WERI-Rb-1 (cell line): Measurements from ENCODE around the gene PGAP2.

Source experiments
- DNase-seq: peaks from one replicate; pipeline ENCODE4 v3.0.0-alpha.2; 2020
- H3K27ac ChIP-seq: fragments of 250-450 bp; sonication (Bioruptor Pico); 2 replicates; pipeline ENCODE4 v1.5.1; 2020; ENCODE audit warnings: mild to moderate bottlenecking, moderate library complexity
- H3K27me3 ChIP-seq: fragments of 250-450 bp; sonication (Bioruptor Pico); 2 replicates; pipeline ENCODE4 v1.5.1; 2021; ENCODE audit warnings: mild to moderate bottlenecking, low read depth, moderate library complexity; ENCODE audit not compliant: insufficient read depth, severe bottlenecking
- H3K36me3 ChIP-seq: fragments of 250-450 bp; sonication (Bioruptor Pico); 2 replicates; pipeline ENCODE4 v1.5.1; 2020; ENCODE audit warnings: mild to moderate bottlenecking, moderate library complexity
- H3K4me3 ChIP-seq: 2 replicates; pipeline ENCODE4 v1.5.1; 2011; ENCODE audit warnings: low read depth, mild to moderate bottlenecking, control low read depth, low read length
- H3K9me3 ChIP-seq: fragments of 250-450 bp; sonication (Bioruptor Pico); 2 replicates; pipeline ENCODE4 v1.5.1; 2021; ENCODE audit warnings: mild to moderate bottlenecking, moderate library complexity; ENCODE audit not compliant: severe bottlenecking
- CTCF ChIP-seq: IDR thresholded peaks from 2 replicates; pipeline ENCODE4 v1.5.1; 2011; ENCODE audit warnings: low read depth, mild to moderate bottlenecking, control low read depth, inconsistent platforms, low read length

PGAP2 gene

GRCh38 chr11:3865388-3866193 lies 57.2 kb downstream of the PGAP2 start:
- no peaks in the 10 kb centered on the region for H3K9me3 ChIP-seq
- no peak overlapping the region for H3K4me3 ChIP-seq
- H3K27me3 ChIP-seq = no peaks in the 10 kb centered on the region
- TF ChIP-seq CTCF = no peak
- DNase-seq = no peak
- H3K36me3 ChIP-seq = no peaks in the 10 kb centered on the region
- no peak overlapping the region for H3K27ac ChIP-seq

DNA sequence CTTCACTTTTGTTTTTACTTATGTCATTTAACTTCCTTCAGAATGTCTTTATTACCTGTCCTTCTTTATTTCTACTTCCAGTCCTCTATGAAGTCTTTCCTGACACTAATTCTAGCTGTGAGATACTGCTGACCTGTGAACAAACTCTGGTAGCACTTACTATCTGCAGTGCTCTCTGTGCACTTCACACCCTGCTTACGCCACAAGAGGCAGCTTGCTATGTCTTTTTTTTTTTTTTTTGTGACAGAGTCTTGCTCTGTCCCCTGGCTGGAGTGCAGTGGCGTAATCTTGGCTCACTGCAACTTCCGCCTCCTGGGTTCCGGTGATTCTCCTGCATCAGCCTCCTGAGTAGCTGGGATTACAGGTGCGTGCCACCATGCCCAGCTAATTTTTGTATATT lies 57.8 kb downstream of the PGAP2 start:
- DNase-seq = no peak
- no peak overlapping the region for H3K4me3 ChIP-seq
- H3K9me3 ChIP-seq = no peaks in the 10 kb centered on the region
- H3K36me3 ChIP-seq = no peaks in the 10 kb centered on the region
- no peaks in the 10 kb centered on the region for H3K27me3 ChIP-seq
- no peak overlapping the region for H3K27ac ChIP-seq
- no peak for TF ChIP-seq CTCF

DNA sequence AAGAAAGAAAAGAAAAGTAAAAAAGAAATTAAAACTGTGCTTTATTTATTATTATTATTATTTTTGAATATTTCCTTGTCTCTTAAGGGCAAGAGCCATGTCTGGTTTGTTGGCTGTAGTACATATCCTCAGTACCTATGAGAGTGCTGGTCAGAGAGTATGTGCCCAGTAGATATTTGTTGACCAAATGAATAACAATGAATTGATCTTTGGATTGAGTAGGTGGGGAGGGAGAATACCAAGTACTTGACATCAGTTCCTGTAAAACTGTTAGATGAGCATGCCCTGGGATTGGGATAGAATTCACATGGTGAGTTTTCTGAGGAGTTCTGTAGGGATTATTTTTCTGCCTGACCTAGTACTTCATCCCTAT lies 58.5 kb downstream of the PGAP2 start:
- H3K9me3 ChIP-seq = no peaks in the 10 kb centered on the region
- DNase-seq = no peak
- no peak overlapping the region for H3K4me3 ChIP-seq
- no peaks in the 10 kb centered on the region for H3K36me3 ChIP-seq
- H3K27ac ChIP-seq = no peak overlapping the region
- no peak for TF ChIP-seq CTCF
- H3K27me3 ChIP-seq = no peaks in the 10 kb centered on the region

GRCh38 chr11:3867209-3868091 lies 59.1 kb downstream of the PGAP2 start:
- Histone ChIP-seq H3K36me3 (no peaks in the 10 kb centered on the region), H3K27me3 (no peaks in the 10 kb centered on the region), H3K9me3 (no peaks in the 10 kb centered on the region), H3K27ac (no peak overlapping the region), H3K4me3 (no peak overlapping the region)
- TF ChIP-seq CTCF = no peak
- DNase-seq = no peak

DNA sequence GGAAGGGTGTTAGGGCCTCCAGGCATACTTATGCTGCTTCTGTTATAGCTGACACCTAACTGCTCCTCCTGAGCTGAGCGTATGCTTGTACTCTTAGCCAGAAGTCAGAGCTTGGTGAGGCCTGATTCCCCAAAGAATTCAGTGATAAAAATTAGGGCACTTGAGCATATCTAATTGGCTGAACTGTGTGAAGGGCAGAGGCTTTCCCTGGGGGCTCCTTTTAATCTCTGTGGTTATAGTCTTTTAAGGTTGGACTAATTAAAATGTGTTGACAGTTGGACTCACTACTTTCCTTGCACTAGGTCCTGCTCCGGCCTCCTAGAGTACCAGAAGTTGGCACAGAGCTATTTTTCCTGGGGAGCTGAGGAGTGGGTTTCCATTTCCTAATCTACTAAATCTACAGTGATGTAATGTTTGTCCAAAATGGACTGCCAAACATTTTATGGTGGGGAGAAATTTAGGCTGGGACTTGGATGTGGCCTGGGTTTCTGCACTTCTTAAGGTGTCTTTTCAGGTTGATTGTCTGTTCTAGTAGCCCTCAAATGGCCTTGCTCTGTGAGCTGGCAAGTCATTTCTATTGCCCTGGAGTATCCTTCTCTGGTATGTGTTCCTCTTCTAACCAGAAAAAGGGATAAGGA lies 65.5 kb downstream of the PGAP2 start:
- Histone ChIP-seq H3K9me3 (no peaks in the 10 kb centered on the region), H3K27me3 (no peaks in the 10 kb centered on the region), H3K27ac (no peak overlapping the region), H3K4me3 (no peak overlapping the region), H3K36me3 (no peaks in the 10 kb centered on the region)
- no peak for TF ChIP-seq CTCF
- DNase-seq = no peak
